Activated CD4-positive, alpha-beta T cell treated with anti-CD3 and anti-CD28 coated beads, Interleukin-2, Interleukin-6, amounts not matched to agents 100 ng/mL and 50 ng/mL, durations not matched to agents 16 hours and 8 hours (primary cell): ENCODE data around the gene FOXO6.

ENCODE experiments used
- DNase-seq: peaks from one replicate; pipeline ENCODE4 v3.0.0-alpha.2; 2020

The FOXO6 gene

DNA sequence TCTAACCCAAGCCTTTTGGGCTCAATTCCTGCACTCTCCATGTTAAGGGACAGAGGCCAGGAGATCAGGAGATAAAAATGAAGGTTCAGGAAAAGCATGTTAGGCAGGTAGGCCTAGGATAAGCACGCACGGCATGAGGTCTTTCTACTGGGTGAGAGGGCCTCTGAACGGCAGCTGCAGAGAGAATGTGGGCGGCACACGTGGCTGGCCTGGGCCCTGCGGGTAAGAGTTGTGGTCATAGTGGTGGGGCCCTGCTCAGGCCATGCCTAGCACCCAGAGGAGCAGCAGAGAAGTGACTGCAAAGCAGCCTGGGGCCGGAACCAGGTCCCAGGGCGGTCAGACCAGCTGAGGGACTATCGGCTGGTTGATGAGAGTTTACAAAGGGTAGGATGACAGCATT, 7.5 kb upstream of the FOXO6 start:
- no peak for DNase-seq

DNA sequence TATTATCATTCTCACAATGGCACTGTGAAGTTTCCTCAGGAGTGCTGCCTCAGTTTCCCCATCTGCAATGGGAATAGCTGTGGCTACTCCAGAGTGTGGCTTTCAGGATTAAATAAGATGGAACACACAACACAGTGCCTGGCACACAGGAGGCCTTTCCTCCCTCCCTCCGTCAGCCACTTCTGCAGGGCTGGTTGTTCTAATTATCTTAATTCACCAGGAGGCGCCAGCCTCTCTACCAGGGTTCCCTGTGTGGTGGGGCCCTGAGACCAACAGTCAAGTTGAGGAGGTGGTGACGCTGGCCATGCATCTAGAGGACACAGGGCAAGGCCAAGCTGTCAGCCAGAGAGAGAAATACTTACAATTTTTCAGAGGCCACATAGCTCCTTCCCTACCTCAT, 6.3 kb upstream of the FOXO6 start:
- no peak for DNase-seq

- no peak for DNase-seq
Measured at GRCh38 chr1:41355356-41355755, 5.9 kb upstream of the FOXO6 start.

DNA sequence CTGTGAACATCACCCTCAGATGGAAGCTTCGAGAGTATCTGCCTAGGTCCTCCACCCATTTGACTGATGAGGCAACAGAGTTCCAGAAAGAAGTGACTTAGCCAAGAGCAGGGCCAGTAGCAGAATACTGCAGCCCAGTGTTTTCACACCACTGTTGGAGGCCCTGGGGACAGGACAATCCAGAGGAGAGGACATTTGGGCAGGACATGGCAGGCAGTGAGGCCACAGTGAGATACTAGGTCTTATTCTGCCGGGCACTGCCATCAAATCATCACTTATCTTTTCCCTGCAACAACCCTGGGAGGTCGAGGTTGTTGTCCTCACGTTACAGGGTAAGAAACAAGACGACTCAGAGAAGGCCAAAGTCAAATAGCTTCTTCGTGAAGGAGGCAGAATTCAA, 5.5 kb upstream of the FOXO6 start:
- no peak for DNase-seq

- DNase-seq: no peak
Measured at GRCh38 chr1:41356752-41357151, 4.5 kb upstream of the FOXO6 start.

DNA sequence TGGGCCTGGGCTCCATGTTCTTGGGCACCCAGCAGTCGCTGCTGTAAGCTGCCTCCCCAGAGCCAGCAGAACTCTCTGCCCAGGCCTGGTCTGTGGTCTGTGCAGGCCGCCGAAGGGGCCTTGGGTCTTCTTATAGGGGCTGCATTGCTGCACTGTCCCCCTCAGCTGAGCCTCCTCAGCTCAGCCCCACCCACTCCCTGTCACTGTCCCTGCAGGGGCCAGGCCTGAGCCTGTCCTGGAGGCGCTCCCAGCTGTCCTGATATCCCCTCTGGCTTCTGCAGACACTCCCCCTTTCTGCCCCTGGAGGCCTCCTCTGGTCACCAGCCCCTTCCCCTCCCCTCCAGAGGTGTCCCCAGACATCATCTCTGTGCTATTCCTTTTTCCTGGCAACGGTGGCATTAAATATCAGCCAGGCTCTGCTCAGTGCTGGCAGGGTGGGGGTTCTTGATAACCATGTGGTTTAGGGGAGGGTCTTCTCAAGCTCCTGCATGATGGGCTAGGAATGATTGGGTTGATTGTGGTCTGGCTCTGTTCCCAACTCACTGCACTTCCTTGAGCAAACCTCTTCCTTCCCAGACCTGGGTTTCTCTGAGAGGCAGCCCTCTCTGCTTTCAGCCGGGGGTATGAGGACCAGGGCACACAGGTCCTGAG, 3.7 kb upstream of the FOXO6 start:
- DNase-seq: no peak

GRCh38 chr1:41358131-41359021, 2.9 kb upstream of the FOXO6 start:
- no peak for DNase-seq

GRCh38 chr1:41359211-41360073, 1.8 kb upstream of the FOXO6 start:
- DNase-seq: no peak

DNA sequence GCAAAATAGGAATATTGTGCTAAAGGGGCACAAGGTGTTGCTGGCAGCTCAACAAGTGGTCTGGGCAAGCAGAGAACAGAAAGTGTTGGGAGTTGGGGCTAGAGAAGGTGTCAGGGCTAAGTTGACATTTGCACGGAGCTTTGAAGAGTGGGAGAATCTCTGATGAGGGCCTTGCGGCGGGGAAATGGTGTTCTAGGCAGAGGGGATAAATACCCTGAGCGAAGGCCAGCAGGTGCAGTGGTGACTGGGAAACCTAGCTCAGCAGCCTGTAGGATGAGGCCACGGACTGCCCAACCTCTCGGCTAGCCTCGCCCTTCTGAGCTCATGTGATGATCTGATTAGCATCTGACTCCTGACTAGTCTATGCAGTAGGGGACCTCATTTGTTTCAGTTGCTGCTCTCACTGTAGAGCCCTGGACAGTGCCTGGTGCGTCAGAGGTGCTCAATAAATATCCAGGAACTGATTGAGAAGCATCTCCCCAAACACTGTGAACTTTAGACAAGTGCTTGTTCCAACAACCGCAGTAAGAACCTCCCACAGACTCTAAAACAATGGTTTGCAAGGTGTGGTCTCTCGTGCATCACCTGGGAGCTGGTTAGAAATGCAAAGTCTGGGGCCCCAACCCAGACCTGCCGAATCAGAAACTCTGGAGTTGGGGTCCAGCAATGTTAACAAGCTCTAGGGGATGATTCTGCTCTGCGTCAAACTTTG, 1.0 kb upstream of the FOXO6 start:
- no peak for DNase-seq

- peak; percentile 14 for DNase-seq
Measured at GRCh38 chr1:41361495-41362356, 492 bp downstream of the FOXO6 start.

GRCh38 chr1:41362357-41362721, 1.1 kb downstream of the FOXO6 start:
- DNase-seq: no peak

GRCh38 chr1:41362749-41363590, 1.7 kb downstream of the FOXO6 start:
- DNase-seq: no peak

DNA sequence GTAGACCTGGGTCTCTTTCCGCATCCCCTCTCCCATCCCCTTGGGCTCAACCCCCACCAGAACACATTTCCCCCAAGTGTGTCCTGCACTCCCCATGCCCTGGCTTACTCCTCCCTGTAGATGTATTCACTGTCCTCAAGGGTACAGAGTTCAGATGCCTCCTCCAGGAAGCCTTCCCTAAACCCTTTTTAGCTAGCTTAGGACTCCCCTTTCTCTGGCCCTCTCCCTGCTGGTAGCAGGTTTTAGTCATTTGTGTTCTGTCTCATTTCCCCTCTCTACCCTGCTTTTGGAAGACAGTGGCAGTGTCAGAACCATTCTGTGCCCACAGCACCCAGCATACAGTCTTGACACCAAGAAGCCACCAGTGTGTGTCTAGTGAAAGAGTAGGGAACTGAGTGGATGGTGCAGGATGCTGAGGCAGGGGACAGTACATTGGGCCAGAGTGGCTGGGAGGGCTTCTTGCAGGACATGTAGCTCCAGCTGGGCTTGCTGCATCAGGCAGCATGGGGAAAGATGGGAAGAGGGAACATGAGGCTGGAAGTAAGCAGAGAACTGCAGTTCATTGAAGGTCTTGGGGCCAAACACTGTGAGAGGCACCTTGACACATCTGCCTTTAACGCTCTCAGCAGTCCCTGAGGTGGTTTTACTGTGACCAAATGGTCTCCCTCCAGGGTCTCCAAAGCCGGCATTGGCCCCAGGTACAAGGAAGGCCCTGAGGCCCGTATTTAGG, 2.5 kb downstream of the FOXO6 start:
- no peak for DNase-seq

DNA sequence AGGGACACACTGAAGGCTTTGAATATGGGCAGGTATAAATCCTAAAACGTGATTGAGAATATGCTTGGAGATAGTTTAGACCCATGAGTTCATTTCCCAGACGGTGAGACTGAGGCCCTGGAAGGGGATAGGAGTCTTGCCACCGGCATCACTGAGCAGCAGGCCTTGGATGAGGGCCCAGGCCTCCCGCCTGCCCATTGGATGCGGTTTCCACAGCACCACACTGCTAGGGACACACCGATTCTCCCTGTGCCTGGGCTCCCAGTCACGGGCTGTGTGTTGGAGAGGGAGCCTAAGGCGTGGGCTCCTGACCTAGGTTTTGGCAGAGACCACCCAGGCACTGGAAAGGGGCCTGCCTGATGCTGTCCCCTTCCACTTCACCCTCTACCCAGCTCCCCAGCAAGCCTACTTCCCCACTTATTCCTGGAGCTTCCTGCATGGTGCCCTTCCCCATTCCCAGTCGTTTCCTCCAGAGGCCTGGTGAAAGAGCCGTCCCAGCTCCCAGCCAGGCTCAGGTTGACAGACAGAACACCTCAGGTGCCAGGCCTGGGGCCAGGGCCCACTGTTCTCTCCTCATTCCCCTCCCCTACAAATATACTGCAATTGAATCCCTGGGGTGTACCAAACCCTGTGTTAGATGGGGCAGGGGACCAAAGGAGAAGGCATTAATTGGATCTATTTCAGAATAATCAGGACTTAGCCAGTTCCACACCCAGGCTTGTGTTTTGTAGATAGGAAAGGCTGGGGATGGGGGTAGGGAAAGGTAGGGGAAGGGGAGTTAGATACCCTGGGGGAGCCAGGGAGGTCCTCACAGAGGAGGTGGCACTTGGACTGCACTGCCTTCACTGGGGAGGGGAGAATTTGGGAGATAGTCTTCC, 3.4 kb downstream of the FOXO6 start:
- DNase-seq: no peak

- no peak for DNase-seq
Measured at GRCh38 chr1:41365320-41365633, 4.0 kb downstream of the FOXO6 start.

GRCh38 chr1:41365772-41366454, 4.7 kb downstream of the FOXO6 start:
- no peak for DNase-seq

- DNase-seq: no peak
Measured at GRCh38 chr1:41366455-41367287, 5.4 kb downstream of the FOXO6 start.

- DNase-seq: no peak
Measured at GRCh38 chr1:41367288-41367642, 6.0 kb downstream of the FOXO6 start.
